K562 (cell line): Measurements from ENCODE around the gene HMGB1. TPM values are rescaled to one million over a fixed set of nuclear protein-coding genes. Genes with fewer than 3 reads are reported as not detected.

Source experiments
- ATAC-seq: fragments of 200-7000 bp; cut with Tn5 transposase; 3 replicates; pipeline ENCODE4 v1.9.1; 2020; ENCODE audit warnings: moderate library complexity
- BruUV-seq: library from RNA; stranded (reverse); fragments of 400-500 nt; replicated peaks from 2 replicates; lab custom pipeline; 2021; lab: Mats Ljungman, UMichigan
- CTCF ChIA-PET: fragments of 300-600 bp; formaldehyde crosslinking; extraction: SDS; loops from one replicate; lab custom pipeline; 2021; ENCODE audit warnings: low intra/inter-chr PET ratio; lab: Yijun Ruan, JAX
- POLR2A ChIA-PET: fragments of 300-600, 350-650 bp; sonication (Branson Sonifier 250); formaldehyde crosslinking; extraction: SDS; loops from one replicate; lab custom pipeline; 2021; ENCODE audit warnings: antibody characterized with exemption, inconsistent platforms; lab: Yijun Ruan, JAX
- DNase-seq, 4 experiments: peaks; one replicate each; pipeline versions ENCODE4 v3.0.0 to v3.0.0-alpha.2; 2011 to 2018; ENCODE audit warnings: low spot score in 3 of 4, mixed read lengths in 3 of 4; ENCODE audit errors: extremely low read depth in 1 of 4
- FAIRE-seq: peaks from 2 replicates; lab custom pipeline; 2011; peaks lifted over from hg19 to GRCh38; lab: Jason Lieb, UNC
- H2AFZ ChIP-seq: 2 replicates; pipeline ENCODE4 v1.6.0; 2011; ENCODE audit warnings: low read depth, low read length, control low read depth, inconsistent platforms
- H3K27ac ChIP-seq: fragments of 200-600 bp; 3 replicates; pipeline ENCODE4 v1.8.0; 2011; ENCODE audit warnings: low read depth, mild to moderate bottlenecking, control low read depth, inconsistent platforms, low read length, moderate library complexity, mixed read lengths; ENCODE audit errors: extremely low read depth
- H3K27me3 ChIP-seq, 2 experiments: fragments of 300-600 bp in 1 of 2; 2 replicates in 1 of 2; 3 replicates in 1 of 2; pipeline versions ENCODE4 v1.6.0 to v1.8.0; 2011; ENCODE audit warnings: inconsistent platforms in 2 of 2, low read length in 2 of 2, mild to moderate bottlenecking in 1 of 2, mixed read lengths in 1 of 2, moderate library complexity in 1 of 2; ENCODE audit not compliant: control insufficient read depth in 2 of 2, insufficient read depth in 2 of 2
- H3K36me3 ChIP-seq: fragments of 300-600 bp; 3 replicates; pipeline ENCODE4 v1.8.0; 2011; ENCODE audit warnings: mild to moderate bottlenecking, low read length, inconsistent platforms; ENCODE audit not compliant: control insufficient read depth, insufficient read depth
- H3K4me1 ChIP-seq, 2 experiments: fragments of 200-600 bp in 1 of 2; replicated peaks in 1 of 2; 2 replicates in 1 of 2; 3 replicates in 1 of 2; pipeline versions ENCODE4 v1.5.1 to v1.8.0; 2011; ENCODE audit warnings: inconsistent platforms in 2 of 2, low read length in 2 of 2, mild to moderate bottlenecking in 1 of 2, mixed read lengths in 1 of 2, moderate library complexity in 1 of 2; ENCODE audit not compliant: control insufficient read depth in 2 of 2, insufficient read depth in 2 of 2
- H3K4me2 ChIP-seq: 2 replicates; pipeline ENCODE4 v1.6.1; 2011; ENCODE audit warnings: low read length, control low read depth, inconsistent platforms, mixed read lengths; ENCODE audit not compliant: insufficient read depth
- H3K4me3 ChIP-seq: fragments of 200-600 bp; sonication (generic), shearing (Covaris generic); 2 replicates; pipeline ENCODE4 v1.5.1; 2016; ENCODE audit warnings: control low read depth, inconsistent platforms
- H3K79me2 ChIP-seq: fragments of 200-600 bp; 3 replicates; pipeline ENCODE4 v1.8.0; 2011; ENCODE audit warnings: low read length, inconsistent platforms; ENCODE audit not compliant: control insufficient read depth, insufficient read depth
- H3K9ac ChIP-seq, 2 experiments: 2 replicates each; pipeline versions ENCODE4 v1.6.0 to v1.6.1; 2011; ENCODE audit warnings: low read depth in 2 of 2, low read length in 2 of 2, control low read depth in 1 of 2, inconsistent platforms in 1 of 2, mild to moderate bottlenecking in 1 of 2, mixed read lengths in 1 of 2; ENCODE audit not compliant: insufficient read depth in 1 of 2
- H3K9me1 ChIP-seq: one replicate; pipeline ENCODE4 v1.6.0; 2011; ENCODE audit warnings: inconsistent platforms, mild to moderate bottlenecking, low read length, moderate library complexity; ENCODE audit not compliant: control insufficient read depth, insufficient read depth
- H3K9me3 ChIP-seq: replicated peaks from 2 replicates; pipeline ENCODE4 v1.5.1; 2011; ENCODE audit warnings: low read depth, low read length, inconsistent platforms; ENCODE audit not compliant: control insufficient read depth, insufficient read depth
- H4K20me1 ChIP-seq: replicated peaks from 2 replicates; pipeline ENCODE4 v1.6.1; 2011; ENCODE audit warnings: low read length, inconsistent platforms, mixed read lengths; ENCODE audit not compliant: control insufficient read depth, insufficient read depth
- CBFA2T2 ChIP-seq: fragments of 450-650 bp; conservative IDR thresholded peaks from 2 replicates; pipeline ENCODE4 v1.6.1; 2017; ENCODE audit warnings: mild to moderate bottlenecking
- CBFA2T3 ChIP-seq: fragments of 450-650 bp; IDR thresholded peaks from 2 replicates; pipeline ENCODE4 v1.6.1; 2017
- HDAC2 ChIP-seq: fragments of 450-650 bp; IDR thresholded peaks from 2 replicates; pipeline ENCODE4 v1.6.1; 2016; ENCODE audit warnings: mild to moderate bottlenecking
- HMGN3 ChIP-seq: IDR thresholded peaks from 2 replicates; pipeline ENCODE4 v1.6.1; 2011; ENCODE audit warnings: borderline replicate concordance, low read depth, mild to moderate bottlenecking, mixed read lengths, low read length; ENCODE audit not compliant: insufficient read length; ENCODE audit errors: extremely low read depth
- JUNB ChIP-seq: fragments of 450-650 bp; formaldehyde crosslinking; conservative IDR thresholded peaks from 2 replicates; pipeline ENCODE4 v1.4.0; 2020; ENCODE audit warnings: mild to moderate bottlenecking
- KAT7 ChIP-seq: sonication (generic); formaldehyde crosslinking; IDR thresholded peaks from 2 replicates; pipeline ENCODE4 v1.8.0; 2022; ENCODE audit warnings: missing genetic modification reagents, mild to moderate bottlenecking, borderline replicate concordance
- LCOR ChIP-seq: sonication (generic); formaldehyde crosslinking; IDR thresholded peaks from 2 replicates; pipeline ENCODE4 v1.8.0; 2022; ENCODE audit warnings: mild to moderate bottlenecking, missing genetic modification reagents
- MCM3 ChIP-seq: fragments of 450-650 bp; IDR thresholded peaks from 2 replicates; pipeline ENCODE4 v1.6.1; 2016
- MCM7 ChIP-seq, 2 experiments: fragments of 450-650 bp; IDR thresholded peaks; 2 replicates each; pipeline ENCODE4 v1.6.1; 2016 to 2018
- PRPF4 ChIP-seq: fragments of 200-400 bp; formaldehyde crosslinking; IDR thresholded peaks from one replicate; pipeline ENCODE4 v1.6.1; 2017; ENCODE audit warnings: low read length, low read depth, mild to moderate bottlenecking; ENCODE audit not compliant: insufficient read depth, poor library complexity, severe bottlenecking
- RCOR1 ChIP-seq, 2 experiments: IDR thresholded peaks; 2 replicates each; pipeline ENCODE4 v1.6.1; 2012; ENCODE audit warnings: low read depth in 2 of 2, low read length in 2 of 2, borderline replicate concordance in 1 of 2, improper control_type of control experiment in 1 of 2
- SMAD2 ChIP-seq: fragments of 150-350 bp; IDR thresholded peaks from 2 replicates; pipeline ENCODE4 v1.6.1; 2014; ENCODE audit warnings: low read depth, mild to moderate bottlenecking, low read length
- SMC3 ChIP-seq: conservative IDR thresholded peaks from 2 replicates; pipeline ENCODE4 v1.6.1; 2011; ENCODE audit warnings: low read depth, low read length, improper control_type of control experiment; ENCODE audit not compliant: insufficient read depth
- SOX6 ChIP-seq: fragments of 450-650 bp; IDR thresholded peaks from 2 replicates; pipeline ENCODE4 v1.6.1; 2014; ENCODE audit warnings: mild to moderate bottlenecking
- SRSF3 ChIP-seq: fragments of 200-400 bp; formaldehyde crosslinking; IDR thresholded peaks from 2 replicates; pipeline ENCODE4 v1.6.1; 2016; ENCODE audit warnings: mild to moderate bottlenecking, low read length, moderate library complexity; ENCODE audit not compliant: insufficient read depth
- TAL1 ChIP-seq: fragments of 450-650 bp; IDR thresholded peaks from 2 replicates; pipeline ENCODE4 v1.6.1; 2016; ENCODE audit warnings: mild to moderate bottlenecking
- ZNF347 ChIP-seq: fragments of 450-650 bp; formaldehyde crosslinking; IDR thresholded peaks from 2 replicates; pipeline ENCODE4 v1.4.0; 2020; ENCODE audit warnings: low read depth, mild to moderate bottlenecking, moderate library complexity
- ZNF41 ChIP-seq: fragments of 250-450 bp; sonication (Bioruptor Pico); conservative IDR thresholded peaks from 2 replicates; pipeline ENCODE4 v1.4.0; 2020; ENCODE audit warnings: mild to moderate bottlenecking
- ZNF445 ChIP-seq: fragments of 250-450 bp; sonication (Bioruptor Pico); IDR thresholded peaks from 2 replicates; pipeline ENCODE4 v1.4.0; 2020; ENCODE audit warnings: low read depth, mild to moderate bottlenecking, moderate library complexity
- ZNF668 ChIP-seq: fragments of 250-450 bp; sonication (Bioruptor Pico); IDR thresholded peaks from 2 replicates; pipeline ENCODE4 v1.8.0; 2022; ENCODE audit warnings: mild to moderate bottlenecking, inconsistent platforms
- ZNF76 ChIP-seq: fragments of 250-450 bp; sonication (Bioruptor Pico); IDR thresholded peaks from 2 replicates; pipeline ENCODE4 v1.4.0; 2020; ENCODE audit warnings: mild to moderate bottlenecking, moderate library complexity, borderline replicate concordance
- WGBS: fragments of 100-300 bp; shearing (Covaris generic); methylation state at CpG from one replicate; pipeline ENCODE4 v1.1.6; 2016; ENCODE audit warnings: low coverage, mixed read lengths; ENCODE audit not compliant: insufficient coverage; ENCODE audit errors: missing lambda C conversion rate; 5-methylcytosine and 5-hydroxymethylcytosine counted together
- in situ Hi-C: fragments of 300-500 bp; cut with MboI; formaldehyde crosslinking; loops from 4 replicates; pipeline ENCODE4 v1.15.0; 2018; ENCODE audit warnings: inconsistent platforms, mixed read lengths
- intact Hi-C: fragments of 100-400 bp; cut with micrococcal nuclease; formaldehyde crosslinking; loops from 2 replicates; pipeline ENCODE4 v1.14.2; 2022
- polyA plus RNA-seq, 8 experiments: library from polyadenylated mRNA; depleted of rRNA in 4 of 8; stranded (reverse) in 5 of 8; unstranded in 3 of 8; fragments of >200 nt; fragmentation: Nextera tagmentation in 2 of 8; fragmentation: Illumina TruSeq in 1 of 8; extraction: Ambion mirVana in 2 of 8; extraction: Trizol in 1 of 8; gene quantifications; 2 replicates each; pipeline versions ENCODE4 v1.2.1 to v1.2.3, GENCODE V29; 2011 to 2014; ENCODE audit warnings: inconsistent platforms in 1 of 8, missing spikeins in 1 of 8
- total RNA-seq, 7 experiments: library from RNA; depleted of rRNA in 6 of 7; stranded (reverse); fragments of >200 nt in 6 of 7; fragmentation: Illumina TruSeq in 2 of 7; extraction: Trizol in 2 of 7; gene quantifications; 2 replicates each; pipeline versions ENCODE4 v1.2.1 to v1.2.3, GENCODE V29; 2011 to 2021; ENCODE audit warnings: low replicate concordance in 1 of 7
- TF ChIP-seq, protein P1 (sequence below), 2 experiments: fragments of 450-650 bp; IDR thresholded peaks; 2 replicates each; pipeline ENCODE4 v1.6.1; 2018; ENCODE audit warnings: mild to moderate bottlenecking in 2 of 2, low read depth in 1 of 2; ENCODE audit not compliant: partially characterized antibody in 2 of 2

Gene HMGB1
- total and polyA plus RNA-seq, 9 of the 15 experiments (the other 6 are each of a cell fraction or from before 2014, with no cell fraction given): 442 to 1,896 (median 933) TPM

DNA sequence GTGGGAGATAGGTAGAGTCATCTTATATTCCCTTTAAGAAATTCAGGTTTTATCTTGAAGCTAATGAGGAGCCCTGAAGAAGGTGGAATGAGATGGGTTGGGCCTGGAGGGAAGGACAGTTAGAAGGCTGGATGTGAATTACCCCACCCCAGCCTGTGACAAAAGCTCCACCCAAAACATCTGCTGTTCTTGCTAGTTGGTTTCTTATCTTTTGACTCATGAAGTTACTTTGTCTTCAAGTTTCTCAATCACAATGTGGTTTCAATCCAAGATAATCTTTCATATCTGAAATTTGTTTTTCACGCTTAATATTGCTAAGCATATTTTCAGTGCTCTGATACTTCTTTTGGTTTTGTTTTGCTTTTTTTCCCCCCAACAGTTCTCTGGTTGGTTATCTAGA is 38.3 kb upstream of the HMGB1 start:
- BruUV-seq: no TSS peak
- H3K9me3 ChIP-seq: no peaks in the 10 kb centered on the region
- ChIA-PET CTCF (no interaction called here), POLR2A (interaction anchor here (0.6 kb wide), 1 partner anchor 14 kb away, joined by 3 read pairs; no protein-coding TSS in a partner anchor)
- no peaks in the 10 kb centered on the region for H3K36me3 ChIP-seq
- intact Hi-C loops: no loop called here
- H3K27me3 ChIP-seq: peaks cover 0 to 16% of the 10 kb centered on the region in 2 experiments; a peak in 2 of 5 replicates
- in situ Hi-C loops: no loop called here
- H4K20me1 ChIP-seq: no peaks in the 10 kb centered on the region
- no peak overlapping the region for H3K4me2 ChIP-seq
- DNase-seq (peak; percentile 33 to 63 (median 50)), ATAC-seq (peak; percentile 85), FAIRE-seq (peak; percentile 74)
- no peak overlapping the region for H2AFZ ChIP-seq
- no peak overlapping the region for H3K27ac ChIP-seq
- H3K4me3 ChIP-seq: no peak overlapping the region
- H3K9ac ChIP-seq: no peak overlapping the region
- WGBS: 0% methylated on average over 1 of the region's 1 CpG
- H3K79me2 ChIP-seq: no peaks in the 10 kb centered on the region
- H3K4me1 ChIP-seq: peaks cover 0 to 5% of the 10 kb centered on the region in 2 experiments; a peak in 1 of 5 replicates
- H3K9me1 ChIP-seq: no peaks in the 10 kb centered on the region
- TF ChIP-seq TAL1 (peak; percentile 76), HDAC2 (peak; percentile 48; the same call in 1 of the 2 replicates), LCOR (CRISPR knock-in tag) (no peak), ZNF41 (CRISPR knock-in tag) (no peak), SMAD2 (no peak), CBFA2T2 (peak; percentile 78), ZNF668 (CRISPR knock-in tag) (no peak), SRSF3 (no peak), CBFA2T3 (peak; percentile 86), PRPF4 (no peak), JUNB (CRISPR knock-in tag) (no peak), SOX6 (peak; percentile 88), ZNF76 (CRISPR knock-in tag) (no peak), RCOR1 (IDR thresholded peaks at IDR 0.05; ENCODE audit: borderline replicate concordance in 1 of 2, low read depth in 2 of 2, low read length in 2 of 2) (peak in 1 of 2 experiments; percentile 68; a peak in 2 of 4 replicates), ZNF347 (CRISPR knock-in tag) (no peak), KAT7 (CRISPR knock-in tag) (no peak), ZNF445 (CRISPR knock-in tag) (no peak), SMC3 (no peak), MCM3 (no peak), HMGN3 (no peak), MCM7 (IDR thresholded peaks at IDR 0.05) (no peak)
- TF ChIP-seq, protein P1, sequence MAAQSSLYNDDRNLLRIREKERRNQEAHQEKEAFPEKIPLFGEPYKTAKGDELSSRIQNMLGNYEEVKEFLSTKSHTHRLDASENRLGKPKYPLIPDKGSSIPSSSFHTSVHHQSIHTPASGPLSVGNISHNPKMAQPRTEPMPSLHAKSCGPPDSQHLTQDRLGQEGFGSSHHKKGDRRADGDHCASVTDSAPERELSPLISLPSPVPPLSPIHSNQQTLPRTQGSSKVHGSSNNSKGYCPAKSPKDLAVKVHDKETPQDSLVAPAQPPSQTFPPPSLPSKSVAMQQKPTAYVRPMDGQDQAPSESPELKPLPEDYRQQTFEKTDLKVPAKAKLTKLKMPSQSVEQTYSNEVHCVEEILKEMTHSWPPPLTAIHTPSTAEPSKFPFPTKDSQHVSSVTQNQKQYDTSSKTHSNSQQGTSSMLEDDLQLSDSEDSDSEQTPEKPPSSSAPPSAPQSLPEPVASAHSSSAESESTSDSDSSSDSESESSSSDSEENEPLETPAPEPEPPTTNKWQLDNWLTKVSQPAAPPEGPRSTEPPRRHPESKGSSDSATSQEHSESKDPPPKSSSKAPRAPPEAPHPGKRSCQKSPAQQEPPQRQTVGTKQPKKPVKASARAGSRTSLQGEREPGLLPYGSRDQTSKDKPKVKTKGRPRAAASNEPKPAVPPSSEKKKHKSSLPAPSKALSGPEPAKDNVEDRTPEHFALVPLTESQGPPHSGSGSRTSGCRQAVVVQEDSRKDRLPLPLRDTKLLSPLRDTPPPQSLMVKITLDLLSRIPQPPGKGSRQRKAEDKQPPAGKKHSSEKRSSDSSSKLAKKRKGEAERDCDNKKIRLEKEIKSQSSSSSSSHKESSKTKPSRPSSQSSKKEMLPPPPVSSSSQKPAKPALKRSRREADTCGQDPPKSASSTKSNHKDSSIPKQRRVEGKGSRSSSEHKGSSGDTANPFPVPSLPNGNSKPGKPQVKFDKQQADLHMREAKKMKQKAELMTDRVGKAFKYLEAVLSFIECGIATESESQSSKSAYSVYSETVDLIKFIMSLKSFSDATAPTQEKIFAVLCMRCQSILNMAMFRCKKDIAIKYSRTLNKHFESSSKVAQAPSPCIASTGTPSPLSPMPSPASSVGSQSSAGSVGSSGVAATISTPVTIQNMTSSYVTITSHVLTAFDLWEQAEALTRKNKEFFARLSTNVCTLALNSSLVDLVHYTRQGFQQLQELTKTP (IDR thresholded peaks at IDR 0.05; ENCODE audit: low read depth in 1 of 2, partially characterized antibody in 2 of 2): no peak
